Lower lobe of right lung (tissue), 2 donors: ENCODE data around the gene PLXNA4. TPM values are rescaled to one million over a fixed set of nuclear protein-coding genes. Genes with fewer than 3 reads are reported as not detected.

ENCODE experiments used
- ATAC-seq, 2 donors: fragments of 200-7000 bp; cut with Tn5 transposase; one replicate each; pipeline ENCODE4 v1.9.1; 2020 to 2022; ENCODE audit warnings: mild to moderate bottlenecking in 2 of 2, moderate library complexity in 2 of 2
- DNase-seq: peaks from one replicate; pipeline ENCODE4 v3.0.0-alpha.2; 2020
- H3K27ac ChIP-seq: fragments of 200-600 bp; one replicate; pipeline ENCODE4 v1.8.0; 2022
- H3K27me3 ChIP-seq: fragments of 200-600 bp; one replicate; pipeline ENCODE4 v1.8.0; 2022; ENCODE audit warnings: low read depth
- H3K36me3 ChIP-seq: fragments of 200-600 bp; one replicate; pipeline ENCODE4 v1.8.0; 2022; ENCODE audit warnings: mild to moderate bottlenecking
- H3K4me1 ChIP-seq: fragments of 200-600 bp; one replicate; pipeline ENCODE4 v1.8.0; 2022
- H3K4me3 ChIP-seq: fragments of 200-600 bp; one replicate; pipeline ENCODE4 v1.8.0; 2022; ENCODE audit warnings: mild to moderate bottlenecking
- H3K9me3 ChIP-seq: fragments of 200-600 bp; one replicate; pipeline ENCODE4 v1.8.0; 2022
- intact Hi-C: fragments of 100-400 bp; cut with DNase I; formaldehyde crosslinking; loops from one replicate; pipeline ENCODE4 v1.11.0; 2022
- total RNA-seq: library from RNA; stranded (reverse); fragmentation: NEBNext Ultra II Directional; extraction: Animal tissue kit (Norgen Biotek cat#: 25700); gene quantifications from one replicate; pipeline ENCODE4 v1.2.1, GENCODE V29; 2021
- TF ChIP-seq, protein P1 (sequence below): fragments of 200-600 bp; IDR thresholded peaks from one replicate; pipeline ENCODE4 v1.8.0; 2022; ENCODE audit warnings: antibody characterized with exemption, mild to moderate bottlenecking
- donor health status: DM: no; HTN: yes; CAD: no; lungs with severe emphysema.

Gene PLXNA4
- total RNA-seq, 1 donor from 2014 or later, result 4.3 TPM

- no peak for ATAC-seq
- TF ChIP-seq, protein P1, sequence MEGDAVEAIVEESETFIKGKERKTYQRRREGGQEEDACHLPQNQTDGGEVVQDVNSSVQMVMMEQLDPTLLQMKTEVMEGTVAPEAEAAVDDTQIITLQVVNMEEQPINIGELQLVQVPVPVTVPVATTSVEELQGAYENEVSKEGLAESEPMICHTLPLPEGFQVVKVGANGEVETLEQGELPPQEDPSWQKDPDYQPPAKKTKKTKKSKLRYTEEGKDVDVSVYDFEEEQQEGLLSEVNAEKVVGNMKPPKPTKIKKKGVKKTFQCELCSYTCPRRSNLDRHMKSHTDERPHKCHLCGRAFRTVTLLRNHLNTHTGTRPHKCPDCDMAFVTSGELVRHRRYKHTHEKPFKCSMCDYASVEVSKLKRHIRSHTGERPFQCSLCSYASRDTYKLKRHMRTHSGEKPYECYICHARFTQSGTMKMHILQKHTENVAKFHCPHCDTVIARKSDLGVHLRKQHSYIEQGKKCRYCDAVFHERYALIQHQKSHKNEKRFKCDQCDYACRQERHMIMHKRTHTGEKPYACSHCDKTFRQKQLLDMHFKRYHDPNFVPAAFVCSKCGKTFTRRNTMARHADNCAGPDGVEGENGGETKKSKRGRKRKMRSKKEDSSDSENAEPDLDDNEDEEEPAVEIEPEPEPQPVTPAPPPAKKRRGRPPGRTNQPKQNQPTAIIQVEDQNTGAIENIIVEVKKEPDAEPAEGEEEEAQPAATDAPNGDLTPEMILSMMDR, result no peak
- H3K9me3 ChIP-seq, result no peaks in the 10 kb centered on the region
- intact Hi-C loops, result no loop called here
- H3K27me3 ChIP-seq, result no peaks in the 10 kb centered on the region
- no peak overlapping the region for H3K4me3 ChIP-seq
- no peak for DNase-seq
- H3K4me1 ChIP-seq, result peaks cover 16% of the 10 kb centered on the region
- no peak overlapping the region for H3K27ac ChIP-seq
- no peaks in the 10 kb centered on the region for H3K36me3 ChIP-seq
Observed at GRCh38 chr7:132387596-132387995, 188.7 kb downstream of the PLXNA4 start.

- Histone ChIP-seq H3K4me1 (peaks cover 16% of the 10 kb centered on the region), H3K27ac (no peak overlapping the region), H3K9me3 (no peaks in the 10 kb centered on the region), H3K36me3 (no peaks in the 10 kb centered on the region), H3K27me3 (no peaks in the 10 kb centered on the region), H3K4me3 (no peak overlapping the region)
- peak; percentile 12 to 47 for ATAC-seq
- TF ChIP-seq, protein P1, result no peak
- intact Hi-C loops, result no loop called here
- DNase-seq, result peak; percentile 54
Observed at GRCh38 chr7:132386201-132386681, 190.0 kb downstream of the PLXNA4 start.

- TF ChIP-seq, protein P1, result no peak
- no peak for ATAC-seq
Observed at GRCh38 chr7:132383962-132384361, 192.3 kb downstream of the PLXNA4 start.

DNA sequence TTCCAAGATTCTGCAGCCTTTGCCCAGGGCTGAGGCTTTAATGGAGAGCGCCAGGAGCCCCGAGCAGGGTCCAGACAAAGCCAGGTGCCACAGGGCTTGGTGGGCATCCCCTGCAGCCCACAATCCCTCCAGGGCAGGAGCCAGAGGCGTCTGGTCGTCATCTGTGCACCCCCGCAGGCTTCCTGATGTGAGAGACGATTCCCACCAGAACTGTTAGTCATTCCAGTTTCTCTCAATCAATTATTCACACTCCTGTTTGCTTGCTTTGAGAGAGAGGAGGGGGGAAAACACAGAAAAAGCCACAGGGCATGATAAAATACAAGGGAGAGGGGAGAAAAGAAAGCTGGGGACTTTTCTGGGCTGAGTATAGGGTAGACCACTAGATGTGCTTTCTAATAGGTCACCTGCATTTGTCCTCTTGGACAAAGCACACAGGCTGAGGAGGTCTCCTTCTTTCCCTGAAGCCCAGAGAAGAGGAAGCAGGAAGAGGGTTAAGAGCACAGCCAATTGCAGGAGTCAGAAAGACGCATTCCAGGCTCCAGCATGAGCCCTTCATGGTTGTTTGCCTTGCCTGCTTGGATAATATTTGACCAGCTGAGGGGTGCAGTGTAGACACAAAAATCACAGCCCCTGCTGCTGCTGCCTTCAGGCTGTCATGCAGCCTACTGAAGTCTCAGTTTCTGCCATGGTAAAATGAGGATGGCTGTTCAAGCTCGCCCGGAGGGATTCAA is 194.4 kb downstream of the PLXNA4 start:
- H3K36me3 ChIP-seq, result no peaks in the 10 kb centered on the region
- H3K27me3 ChIP-seq, result peaks cover 6% of the 10 kb centered on the region
- peak; percentile 54 to 66 for ATAC-seq
- DNase-seq, result no peak
- peaks cover 16% of the 10 kb centered on the region for H3K4me1 ChIP-seq
- intact Hi-C loops, result no loop called here
- H3K4me3 ChIP-seq, result no peak overlapping the region
- no peak overlapping the region for H3K27ac ChIP-seq
- TF ChIP-seq, protein P1, result no peak
- no peaks in the 10 kb centered on the region for H3K9me3 ChIP-seq

More at GRCh38 chr7:132383962-132384361, 192.3 kb downstream of the PLXNA4 start:
- H3K4me1 ChIP-seq, result peaks cover 16% of the 10 kb centered on the region
- intact Hi-C loops, result no loop called here
- no peak overlapping the region for H3K27ac ChIP-seq
- no peaks in the 10 kb centered on the region for H3K36me3 ChIP-seq
- no peak for DNase-seq
- H3K9me3 ChIP-seq, result no peaks in the 10 kb centered on the region
- H3K4me3 ChIP-seq, result no peak overlapping the region
- peaks cover 6% of the 10 kb centered on the region for H3K27me3 ChIP-seq

GRCh38 chr7:132380059-132380458 is 196.2 kb downstream of the PLXNA4 start:
- TF ChIP-seq, protein P1, result no peak
- Histone ChIP-seq H3K27me3 (peaks cover 6% of the 10 kb centered on the region), H3K36me3 (no peaks in the 10 kb centered on the region), H3K27ac (no peak overlapping the region), H3K9me3 (no peaks in the 10 kb centered on the region), H3K4me1 (peaks cover 14% of the 10 kb centered on the region), H3K4me3 (no peak overlapping the region)
- DNase-seq, result no peak
- intact Hi-C loops, result no loop called here
- ATAC-seq, result peak; percentile 69 to 79
